ENCODE measurements around the gene AREL1.

DNA sequence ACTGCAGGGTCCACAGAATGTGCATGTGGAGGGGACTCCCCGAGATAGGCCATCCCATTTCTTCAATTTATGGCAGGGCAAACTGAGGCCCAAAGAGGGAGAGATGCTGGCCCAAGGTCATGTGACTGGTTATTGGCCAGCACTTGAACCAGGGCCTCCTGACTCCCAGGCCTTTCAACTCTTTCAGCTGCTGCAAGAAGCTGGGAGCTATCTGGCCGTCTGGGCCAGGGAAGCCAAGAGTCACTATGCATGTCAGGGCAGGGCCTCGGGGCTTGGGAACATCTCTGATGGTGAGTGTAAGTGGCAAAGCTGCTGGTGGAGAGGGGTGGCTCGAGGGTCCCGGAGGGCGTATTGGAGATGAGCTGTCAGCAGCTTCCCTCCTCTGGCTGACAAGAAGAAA is 91.3 kb downstream of the AREL1 start:
- TF ChIP-seq POLR2A (IDR thresholded peaks at IDR 0.05; ENCODE audit: control extremely low read depth in 1 of 2, low read depth in 2 of 2, low read length in 2 of 2): no peak
- no peak for TF ChIP-seq NRF1 (IDR thresholded peaks at IDR 0.05; ENCODE audit: low read depth, low read length)
- TF ChIP-seq RFX5 (IDR thresholded peaks at IDR 0.05; ENCODE audit: borderline replicate concordance, low read depth, low read length): no peak
- TF ChIP-seq, protein P1, sequence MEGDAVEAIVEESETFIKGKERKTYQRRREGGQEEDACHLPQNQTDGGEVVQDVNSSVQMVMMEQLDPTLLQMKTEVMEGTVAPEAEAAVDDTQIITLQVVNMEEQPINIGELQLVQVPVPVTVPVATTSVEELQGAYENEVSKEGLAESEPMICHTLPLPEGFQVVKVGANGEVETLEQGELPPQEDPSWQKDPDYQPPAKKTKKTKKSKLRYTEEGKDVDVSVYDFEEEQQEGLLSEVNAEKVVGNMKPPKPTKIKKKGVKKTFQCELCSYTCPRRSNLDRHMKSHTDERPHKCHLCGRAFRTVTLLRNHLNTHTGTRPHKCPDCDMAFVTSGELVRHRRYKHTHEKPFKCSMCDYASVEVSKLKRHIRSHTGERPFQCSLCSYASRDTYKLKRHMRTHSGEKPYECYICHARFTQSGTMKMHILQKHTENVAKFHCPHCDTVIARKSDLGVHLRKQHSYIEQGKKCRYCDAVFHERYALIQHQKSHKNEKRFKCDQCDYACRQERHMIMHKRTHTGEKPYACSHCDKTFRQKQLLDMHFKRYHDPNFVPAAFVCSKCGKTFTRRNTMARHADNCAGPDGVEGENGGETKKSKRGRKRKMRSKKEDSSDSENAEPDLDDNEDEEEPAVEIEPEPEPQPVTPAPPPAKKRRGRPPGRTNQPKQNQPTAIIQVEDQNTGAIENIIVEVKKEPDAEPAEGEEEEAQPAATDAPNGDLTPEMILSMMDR (IDR thresholded peaks at IDR 0.05; ENCODE audit: control extremely low read depth in 1 of 3, insufficient read depth in 1 of 3, low read depth in 1 of 3, low read length in 3 of 3): no peak
- no peak for TF ChIP-seq EP300 (IDR thresholded peaks at IDR 0.05; ENCODE audit: borderline replicate concordance in 1 of 2, low read depth in 2 of 2, low read length in 2 of 2)
- TF ChIP-seq, protein P2, sequence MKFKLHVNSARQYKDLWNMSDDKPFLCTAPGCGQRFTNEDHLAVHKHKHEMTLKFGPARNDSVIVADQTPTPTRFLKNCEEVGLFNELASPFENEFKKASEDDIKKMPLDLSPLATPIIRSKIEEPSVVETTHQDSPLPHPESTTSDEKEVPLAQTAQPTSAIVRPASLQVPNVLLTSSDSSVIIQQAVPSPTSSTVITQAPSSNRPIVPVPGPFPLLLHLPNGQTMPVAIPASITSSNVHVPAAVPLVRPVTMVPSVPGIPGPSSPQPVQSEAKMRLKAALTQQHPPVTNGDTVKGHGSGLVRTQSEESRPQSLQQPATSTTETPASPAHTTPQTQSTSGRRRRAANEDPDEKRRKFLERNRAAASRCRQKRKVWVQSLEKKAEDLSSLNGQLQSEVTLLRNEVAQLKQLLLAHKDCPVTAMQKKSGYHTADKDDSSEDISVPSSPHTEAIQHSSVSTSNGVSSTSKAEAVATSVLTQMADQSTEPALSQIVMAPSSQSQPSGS (IDR thresholded peaks at IDR 0.05; ENCODE audit: low read length): no peak
- no peak for TF ChIP-seq SUZ12 (IDR thresholded peaks at IDR 0.05; ENCODE audit: low read length)
- TF ChIP-seq BCL11A (IDR thresholded peaks at IDR 0.05; ENCODE audit: low read depth in 2 of 2, low read length in 2 of 2): no peak
- no peak for TF ChIP-seq RAD21 (IDR thresholded peaks at IDR 0.05 in 1 of 2, conservative IDR thresholded peaks at IDR 0.05 in 1 of 2; ENCODE audit: low read depth in 2 of 2, low read length in 2 of 2)
- TF ChIP-seq HDAC6 (IDR thresholded peaks at IDR 0.05; ENCODE audit: low read depth, low read length): no peak
- TF ChIP-seq JUN (IDR thresholded peaks at IDR 0.05; ENCODE audit: low read depth, low read length): no peak
- TF ChIP-seq EGR1 (IDR thresholded peaks at IDR 0.05; ENCODE audit: borderline replicate concordance, low read depth, low read length): no peak
- TF ChIP-seq CHD2 (IDR thresholded peaks at IDR 0.05; ENCODE audit: low read length): no peak
